Measurements from ENCODE around the gene MACROD1.

Gene MACROD1

GRCh38 chr11:64150481-64151239 lies 15.3 kb downstream of the MACROD1 start:
- DNase-seq, result no peak

GRCh38 chr11:64150051-64150450 lies 15.9 kb downstream of the MACROD1 start:
- DNase-seq, result no peak

- DNase-seq, result no peak
Measured at GRCh38 chr11:64148917-64149617, 16.8 kb downstream of the MACROD1 start.

- DNase-seq, result peak; percentile 74
Measured at GRCh38 chr11:64148226-64148916, 17.5 kb downstream of the MACROD1 start.

- peak; percentile 73 for DNase-seq
Measured at GRCh38 chr11:64146036-64146955, 19.6 kb downstream of the MACROD1 start.

- no peak for DNase-seq
Measured at GRCh38 chr11:64144587-64145472, 21.1 kb downstream of the MACROD1 start.

- DNase-seq, result no peak
Measured at GRCh38 chr11:64141081-64141783, 24.7 kb downstream of the MACROD1 start.

GRCh38 chr11:64140082-64140481 lies 25.8 kb downstream of the MACROD1 start:
- DNase-seq, result no peak

GRCh38 chr11:64139049-64139448 lies 26.9 kb downstream of the MACROD1 start:
- DNase-seq, result no peak

GRCh38 chr11:64138398-64138797 lies 27.5 kb downstream of the MACROD1 start:
- no peak for DNase-seq

GRCh38 chr11:64136765-64137441 lies 29.0 kb downstream of the MACROD1 start:
- no peak for DNase-seq

GRCh38 chr11:64135711-64136110 lies 30.2 kb downstream of the MACROD1 start:
- DNase-seq, result no peak

GRCh38 chr11:64134963-64135362 lies 30.9 kb downstream of the MACROD1 start:
- no peak for DNase-seq

- DNase-seq, result no peak
Measured at GRCh38 chr11:64132982-64133705, 32.8 kb downstream of the MACROD1 start.

GRCh38 chr11:64132191-64132771 lies 33.6 kb downstream of the MACROD1 start:
- no peak for DNase-seq

- DNase-seq, result no peak
Measured at GRCh38 chr11:64131683-64132190, 34.2 kb downstream of the MACROD1 start.

GRCh38 chr11:64130618-64131017 lies 35.3 kb downstream of the MACROD1 start:
- no peak for DNase-seq

- no peak for DNase-seq
Measured at GRCh38 chr11:64129403-64129802, 36.5 kb downstream of the MACROD1 start.

All from CD4-positive, alpha-beta T cell treated with Interleukin-12 subunit alpha and Interleukin-12 subunit beta, for 1 hour (primary cell).